GM23248 (cell line): ENCODE results near the gene COQ7. TPM values are rescaled to one million over a fixed set of nuclear protein-coding genes. Genes with fewer than 3 reads are reported as not detected.
A peak's percentile ranks its signal among the peaks of the same experiment; 100 is the strongest.

Experiments used
- DNase-seq: peaks from one replicate; pipeline ENCODE4 v3.0.0-alpha.2; 2015
- H2AFZ ChIP-seq: fragments of 200-600 bp; sonication (generic); 2 replicates; pipeline ENCODE4 v1.6.1; 2016; ENCODE audit warnings: antibody characterized with exemption
- H3F3A ChIP-seq: fragments of 200-600 bp; sonication (generic); 2 replicates; pipeline ENCODE4 v1.6.1; 2016; ENCODE audit warnings: mild to moderate bottlenecking, antibody characterized with exemption, mixed run types; ENCODE audit not compliant: insufficient read depth
- H3K27ac ChIP-seq: fragments of 200-600 bp; sonication (generic); 2 replicates; pipeline ENCODE4 v1.5.1; 2016; ENCODE audit warnings: mild to moderate bottlenecking
- H3K27me3 ChIP-seq: fragments of 200-600 bp; sonication (generic); replicated peaks from 2 replicates; pipeline ENCODE4 v1.6.1; 2016; ENCODE audit warnings: mild to moderate bottlenecking; ENCODE audit not compliant: insufficient read depth
- H3K36me3 ChIP-seq: fragments of 200-600 bp; sonication (generic); 2 replicates; pipeline ENCODE4 v1.6.1; 2016; ENCODE audit warnings: low read depth, mild to moderate bottlenecking
- H3K4me1 ChIP-seq: fragments of 200-600 bp; sonication (generic); 2 replicates; pipeline ENCODE4 v1.6.1; 2016; ENCODE audit warnings: mild to moderate bottlenecking; ENCODE audit not compliant: insufficient read depth
- H3K4me2 ChIP-seq: fragments of 200-600 bp; sonication (generic); one replicate; pipeline ENCODE4 v1.6.1; 2016; ENCODE audit warnings: mild to moderate bottlenecking; ENCODE audit not compliant: unreplicated experiment
- H3K4me3 ChIP-seq: fragments of 200-600 bp; sonication (generic); 2 replicates; pipeline ENCODE4 v1.5.1; 2016; ENCODE audit warnings: mild to moderate bottlenecking
- H3K79me2 ChIP-seq: fragments of 200-600 bp; sonication (generic); 2 replicates; pipeline ENCODE4 v1.6.1; 2016; ENCODE audit warnings: mild to moderate bottlenecking; ENCODE audit not compliant: insufficient read depth
- H3K9ac ChIP-seq: fragments of 200-600 bp; sonication (generic); 2 replicates; pipeline ENCODE4 v1.6.1; 2016; ENCODE audit warnings: mild to moderate bottlenecking
- H3K9me2 ChIP-seq: fragments of 200-600 bp; sonication (generic); 2 replicates; pipeline ENCODE4 v1.6.1; 2016; ENCODE audit warnings: mixed run types, mild to moderate bottlenecking, moderate library complexity; ENCODE audit not compliant: insufficient read depth
- H3K9me3 ChIP-seq: fragments of 200-600 bp; sonication (generic); one replicate; pipeline ENCODE4 v1.6.1; 2017; ENCODE audit warnings: low read depth
- H4K20me1 ChIP-seq: fragments of 200-600 bp; sonication (generic); 2 replicates; pipeline ENCODE4 v1.6.0; 2016; ENCODE audit not compliant: insufficient read depth
- EZH2 ChIP-seq: fragments of 200-600 bp; sonication (generic); IDR thresholded peaks from 2 replicates; pipeline ENCODE4 v1.6.1; 2018; ENCODE audit warnings: antibody characterized with exemption, mild to moderate bottlenecking; ENCODE audit not compliant: insufficient read depth, poor library complexity, severe bottlenecking
- EZH2phosphoT487 ChIP-seq: fragments of 200-600 bp; sonication (generic); IDR thresholded peaks from 2 replicates; pipeline ENCODE4 v1.6.1; 2018; ENCODE audit warnings: antibody characterized with exemption, moderate library complexity, mild to moderate bottlenecking, low read depth; ENCODE audit not compliant: insufficient read depth
- WGBS, 2 experiments: methylation state at CpG; one replicate each; pipeline ENCODE4 v1.1.6; 2015 to 2017; ENCODE audit warnings: low lambda C conversion rate in 2 of 2, low coverage in 1 of 2; ENCODE audit errors: missing lambda C conversion rate in 2 of 2; 5-methylcytosine and 5-hydroxymethylcytosine counted together
- in situ Hi-C: fragments of 300-500 bp; cut with MboI; formaldehyde crosslinking; loops from 2 replicates; pipeline ENCODE4 v1.15.0; 2020
- polyA plus RNA-seq: library from polyadenylated mRNA; unstranded; fragments of >200 nt; fragmentation: Nextera tagmentation; extraction: Ambion mirVana; gene quantifications from 2 replicates; pipeline ENCODE4 v1.2.1, GENCODE V29; 2016
- total RNA-seq: library from RNA; depleted of rRNA; stranded (reverse); fragments of >200 nt; shearing (Covaris generic); gene quantifications from 2 replicates; pipeline ENCODE4 v1.2.3, GENCODE V29; 2014

Gene COQ7
- total and polyA plus RNA-seq, 2 experiments from 2014 or later: 9.6 to 9.9 TPM

GRCh38 chr16:19071811-19072777, 4.7 kb downstream of the COQ7 start:
- Histone ChIP-seq H3K79me2 (peaks cover 11% of the 10 kb centered on the region), H3K4me2 (no peak overlapping the region), H3K4me3 (no peak overlapping the region), H3K4me1 (peaks cover 9% of the 10 kb centered on the region; the same call in 1 of the 2 replicates), H4K20me1 (no peaks in the 10 kb centered on the region), H3F3A (no peaks in the 10 kb centered on the region), H3K27me3 (no peaks in the 10 kb centered on the region), H3K36me3 (0 out of 2 replicates have a peak, but pooled peaks cover 4% of the 10 kb centered on the region), H2AFZ (no peak overlapping the region), H3K27ac (no peak overlapping the region), H3K9ac (no peak overlapping the region), H3K9me2 (no peaks in the 10 kb centered on the region), H3K9me3 (no peaks in the 10 kb centered on the region)
- peak; percentile 72 for DNase-seq
- WGBS, 2 experiments: 74 to 77% methylated on average over 21 of the region's 21 CpGs
- no peak for TF ChIP-seq EZH2phosphoT487
- in situ Hi-C loops: loop anchor here (5.0 kb wide), 1 partner anchor 90 kb away; the partner anchor contains the start of gene TMC7

GRCh38 chr16:19073344-19073743, 5.9 kb downstream of the COQ7 start:
- H3K4me3 ChIP-seq: no peak overlapping the region
- no peaks in the 10 kb centered on the region for H3K9me3 ChIP-seq
- H3K9me2 ChIP-seq: no peaks in the 10 kb centered on the region
- no peaks in the 10 kb centered on the region for H3F3A ChIP-seq
- no peak for TF ChIP-seq EZH2phosphoT487
- no peak for TF ChIP-seq EZH2
- H3K27me3 ChIP-seq: no peaks in the 10 kb centered on the region
- H4K20me1 ChIP-seq: no peaks in the 10 kb centered on the region
- no peak overlapping the region for H2AFZ ChIP-seq
- H3K4me2 ChIP-seq: no peak overlapping the region
- no peak overlapping the region for H3K9ac ChIP-seq
- peaks cover 9% of the 10 kb centered on the region for H3K79me2 ChIP-seq
- in situ Hi-C loops: loop anchor here (5.0 kb wide), 1 partner anchor 91 kb away; the partner anchor contains the start of gene TMC7
- WGBS, 2 experiments: 95 to 100% methylated on average over 3 of the region's 3 CpGs
- no peak for DNase-seq
- peaks cover 7% of the 10 kb centered on the region; the same call in 1 of the 2 replicates for H3K4me1 ChIP-seq
- H3K27ac ChIP-seq: no peak overlapping the region
- H3K36me3 ChIP-seq: 0 out of 2 replicates have a peak, but pooled peaks cover 5% of the 10 kb centered on the region

- TF ChIP-seq EZH2: no peak
- no peak for TF ChIP-seq EZH2phosphoT487
- H3K4me2 ChIP-seq: no peak overlapping the region
- H3F3A ChIP-seq: no peaks in the 10 kb centered on the region
- H3K4me3 ChIP-seq: no peak overlapping the region
- no peak overlapping the region for H2AFZ ChIP-seq
- no peaks in the 10 kb centered on the region for H4K20me1 ChIP-seq
- 0 out of 2 replicates have a peak, but pooled peaks cover 5% of the 10 kb centered on the region for H3K36me3 ChIP-seq
- no peaks in the 10 kb centered on the region for H3K27me3 ChIP-seq
- no peak overlapping the region for H3K9ac ChIP-seq
- H3K27ac ChIP-seq: no peak overlapping the region
- no peaks in the 10 kb centered on the region for H3K9me3 ChIP-seq
- WGBS, 2 experiments: 75 to 77% methylated on average over 7 of the region's 7 CpGs
- DNase-seq: no peak
- no peaks in the 10 kb centered on the region for H3K9me2 ChIP-seq
- in situ Hi-C loops: loop anchor here (5.0 kb wide), 1 partner anchor 92 kb away; the partner anchor contains the start of gene TMC7
- peaks cover 1% of the 10 kb centered on the region; the same call in 1 of the 2 replicates for H3K4me1 ChIP-seq
- peaks cover 4% of the 10 kb centered on the region for H3K79me2 ChIP-seq
These were observed 6.4 kb downstream of the COQ7 start for GRCh38 chr16:19073863-19074262.

- Histone ChIP-seq H4K20me1 (no peaks in the 10 kb centered on the region), H3K36me3 (0 out of 2 replicates have a peak, but pooled peaks cover 5% of the 10 kb centered on the region), H3K79me2 (no peaks in the 10 kb centered on the region), H3F3A (no peaks in the 10 kb centered on the region), H3K27ac (no peak overlapping the region), H3K9me3 (no peaks in the 10 kb centered on the region), H3K27me3 (no peaks in the 10 kb centered on the region), H3K9me2 (no peaks in the 10 kb centered on the region), H3K9ac (no peak overlapping the region), H2AFZ (no peak overlapping the region), H3K4me2 (no peak overlapping the region), H3K4me1 (no peaks in the 10 kb centered on the region), H3K4me3 (no peak overlapping the region)
- 94 to 95% methylated on average over 11 to 12 of the region's 12 CpGs for WGBS, 2 experiments
- no peak for DNase-seq
- TF ChIP-seq EZH2phosphoT487 (no peak), EZH2 (no peak)
- in situ Hi-C loops: loop anchor here (25.0 kb wide), 1 partner anchor 437 kb away; the partner anchor contains the start of genes CCP110 and GDE1
These were observed 8.1 kb downstream of the COQ7 start for GRCh38 chr16:19075511-19075910.
